Heart left ventricle (tissue), 13 donors: ENCODE data around the gene CBY1.

Source experiments
- POLR2A ChIP-seq, 2 donors: fragments of 450-650 bp; IDR thresholded peaks; one replicate each; pipeline ENCODE4 v1.6.1; 2017; ENCODE audit warnings: antibody characterized with exemption in 2 of 2, mild to moderate bottlenecking in 2 of 2, moderate library complexity in 2 of 2
- TF ChIP-seq, protein P1 (sequence below), 12 donors: fragments of 200-600 bp; sonication (generic) in 4 of 12; IDR thresholded peaks; one replicate each; pipeline versions ENCODE4 v1.5.0 to v1.8.0; 2018 to 2022; ENCODE audit warnings: antibody characterized with exemption in 12 of 12, mild to moderate bottlenecking in 5 of 12
- donor health status: ischemic (EF 13 %, LVEDD 7.1; RV severe dilation, severe dysfunction).
- donor health status: DM: no; HTN: yes; CAD: no.
- donor health status: DM: no; HTN: no; CAD: no.
- donor health status: ischemic (EF 25% LVEDD 6.9; RV normal size, moderate dysfunction).
- donor health status: ischemic (EF 25% LVEDD 5.7; RV mildly dilated, moderate dysfunction).
- donor health status: ischemic (EF 35%, LVEDD 5.7; RV mildly dilated, moderate dysfunction).
- donor health status: nonischemic (EF 11% LVEDD 7.7; RV severe dilation, severe dysfunction).
- donor health status: DM: yes; HTN: yes; CAD: no.
- donor health status: PGD.
- donor health status: ischemic (EF 29% LVEDD 5.4; RV normal size, mild dysfunction).
- donor health status: nonischemic (EF 23%, LVEDD 6.1; RV moderate dilation, normal function).

DNA sequence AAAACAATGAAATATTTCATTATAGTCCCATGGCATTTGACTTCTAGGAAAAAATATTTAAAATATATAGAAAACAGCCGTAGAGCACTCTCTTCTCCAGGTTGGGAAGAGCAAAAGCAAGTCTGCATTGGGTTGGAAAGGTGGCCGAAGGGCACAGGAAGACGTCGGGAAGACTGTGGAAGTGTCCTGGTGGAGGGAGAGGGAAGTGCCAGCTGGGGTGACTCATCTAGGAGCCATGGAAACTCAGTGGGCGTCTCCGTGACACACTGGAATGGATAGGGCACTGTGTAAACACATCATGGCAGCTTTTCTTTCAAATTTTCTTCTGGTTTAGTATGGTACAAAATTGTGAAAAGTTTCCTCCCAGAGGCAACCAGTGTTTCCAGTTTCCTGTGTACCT is 62.0 kb downstream of the CBY1 start:
- TF ChIP-seq, protein P1, sequence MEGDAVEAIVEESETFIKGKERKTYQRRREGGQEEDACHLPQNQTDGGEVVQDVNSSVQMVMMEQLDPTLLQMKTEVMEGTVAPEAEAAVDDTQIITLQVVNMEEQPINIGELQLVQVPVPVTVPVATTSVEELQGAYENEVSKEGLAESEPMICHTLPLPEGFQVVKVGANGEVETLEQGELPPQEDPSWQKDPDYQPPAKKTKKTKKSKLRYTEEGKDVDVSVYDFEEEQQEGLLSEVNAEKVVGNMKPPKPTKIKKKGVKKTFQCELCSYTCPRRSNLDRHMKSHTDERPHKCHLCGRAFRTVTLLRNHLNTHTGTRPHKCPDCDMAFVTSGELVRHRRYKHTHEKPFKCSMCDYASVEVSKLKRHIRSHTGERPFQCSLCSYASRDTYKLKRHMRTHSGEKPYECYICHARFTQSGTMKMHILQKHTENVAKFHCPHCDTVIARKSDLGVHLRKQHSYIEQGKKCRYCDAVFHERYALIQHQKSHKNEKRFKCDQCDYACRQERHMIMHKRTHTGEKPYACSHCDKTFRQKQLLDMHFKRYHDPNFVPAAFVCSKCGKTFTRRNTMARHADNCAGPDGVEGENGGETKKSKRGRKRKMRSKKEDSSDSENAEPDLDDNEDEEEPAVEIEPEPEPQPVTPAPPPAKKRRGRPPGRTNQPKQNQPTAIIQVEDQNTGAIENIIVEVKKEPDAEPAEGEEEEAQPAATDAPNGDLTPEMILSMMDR (IDR thresholded peaks at IDR 0.05) = peak in 8 of 12 donors; percentile 21 to 60 (median 34)
- TF ChIP-seq POLR2A (IDR thresholded peaks at IDR 0.05) = no peak
